Measurements from ENCODE around the gene CHIT1. TPM values are rescaled to one million over a fixed set of nuclear protein-coding genes. Genes with fewer than 3 reads are reported as not detected.

CHIT1 gene
- total RNA-seq, 1 donor from 2014 or later: not detected

- Histone ChIP-seq H3K79me2 (ENCODE audit: insufficient read depth, low read length) (no peaks in the 10 kb centered on the region), H4K20me1 (ENCODE audit: insufficient read depth, low read length) (no peaks in the 10 kb centered on the region), H3K9ac (ENCODE audit: low read length) (no peak overlapping the region), H3K27ac (ENCODE audit: low read depth, low read length) (no peak overlapping the region), H3K4me1 (ENCODE audit: insufficient read depth, low read length) (peaks cover 14% of the 10 kb centered on the region), H3K4me2 (ENCODE audit: low read length) (no peak overlapping the region), H3K36me3 (ENCODE audit: insufficient read depth, low read length) (no peaks in the 10 kb centered on the region), H3K27me3 (ENCODE audit: insufficient read depth, low read length) (peaks cover 4% of the 10 kb centered on the region), H3K4me3 (ENCODE audit: insufficient read depth, low read depth, low read length) (no peak overlapping the region), H2AFZ (ENCODE audit: low read depth, low read length) (no peak overlapping the region), H3K9me3 (ENCODE audit: insufficient read depth, low read depth, low read length) (no peaks in the 10 kb centered on the region)
- FAIRE-seq (no peak), DNase-seq (ENCODE audit: low read depth) (no peak)
- H3K4me3 Mint-ChIP-seq (ENCODE audit: unreplicated experiment): no peak overlapping the region
- no peaks in the 10 kb centered on the region for H3K4me1 Mint-ChIP-seq (ENCODE audit: low read depth, unreplicated experiment)
- H3K9me3 Mint-ChIP-seq (ENCODE audit: unreplicated experiment): no peaks in the 10 kb centered on the region
- no peaks in the 10 kb centered on the region for H3K36me3 Mint-ChIP-seq (ENCODE audit: low read depth, unreplicated experiment)
- H3K27ac Mint-ChIP-seq (ENCODE audit: unreplicated experiment): no peak overlapping the region
- peaks cover 6% of the 10 kb centered on the region for H3K27me3 Mint-ChIP-seq (ENCODE audit: low read depth, unreplicated experiment)
- TF ChIP-seq EZH2 (IDR thresholded peaks at IDR 0.05; ENCODE audit: insufficient read depth, low read length) (no peak), CTCF (IDR thresholded peaks at IDR 0.05; ENCODE audit: insufficient read depth, low read depth, low read length) (no peak)
Measured at GRCh38 chr1:203269654-203270020, 40.2 kb upstream of the CHIT1 start.

DNA sequence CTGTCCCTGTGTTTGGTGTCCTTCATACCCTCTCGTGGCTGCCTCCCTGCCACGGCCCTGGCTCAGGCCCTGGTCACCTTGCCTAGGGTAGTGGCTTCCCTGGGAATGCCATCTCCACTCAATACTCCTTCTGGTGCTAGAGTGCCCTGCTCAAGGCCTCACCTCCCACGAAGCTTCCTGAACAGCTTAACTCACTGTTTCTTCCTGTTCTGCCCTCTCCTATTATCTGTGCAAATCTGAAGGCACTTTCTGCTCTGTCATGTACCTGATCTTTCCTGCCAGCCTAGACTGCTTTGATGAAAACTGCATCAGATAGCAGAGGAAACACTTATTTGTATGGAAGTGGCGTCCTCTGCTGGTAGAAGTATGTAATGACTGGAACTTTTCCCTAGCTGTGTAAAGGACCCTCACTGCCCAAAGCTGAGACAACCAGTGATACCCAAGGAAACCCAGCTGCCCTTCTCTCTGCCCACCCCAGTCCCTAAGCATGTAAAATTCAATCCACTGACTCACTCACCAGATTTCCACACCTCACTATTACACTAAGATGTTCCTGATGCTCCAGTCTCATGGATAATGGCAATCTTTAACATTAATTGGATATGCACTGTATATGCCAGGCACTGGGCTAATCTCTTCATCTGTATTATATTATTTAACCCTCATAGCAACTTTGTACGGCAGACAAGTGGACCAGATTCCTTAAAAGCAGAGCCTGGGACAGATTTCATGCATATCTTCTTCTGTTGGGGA, 39.6 kb upstream of the CHIT1 start:
- Histone ChIP-seq H3K27ac (ENCODE audit: low read depth, low read length) (no peak overlapping the region), H3K36me3 (ENCODE audit: insufficient read depth, low read length) (no peaks in the 10 kb centered on the region)
- FAIRE-seq: no peak

More for the DNA sequence above, 39.6 kb upstream of the CHIT1 start:
- Histone ChIP-seq H3K4me3 (ENCODE audit: insufficient read depth, low read depth, low read length) (no peak overlapping the region), H3K79me2 (ENCODE audit: insufficient read depth, low read length) (no peaks in the 10 kb centered on the region), H3K4me2 (ENCODE audit: low read length) (no peak overlapping the region), H3K9me3 (ENCODE audit: insufficient read depth, low read depth, low read length) (no peaks in the 10 kb centered on the region), H3K9ac (ENCODE audit: low read length) (no peak overlapping the region), H3K4me1 (ENCODE audit: insufficient read depth, low read length) (peaks cover 14% of the 10 kb centered on the region), H2AFZ (ENCODE audit: low read depth, low read length) (peak overlapping the region; percentile 15), H4K20me1 (ENCODE audit: insufficient read depth, low read length) (no peaks in the 10 kb centered on the region), H3K27me3 (ENCODE audit: insufficient read depth, low read length) (peaks cover 4% of the 10 kb centered on the region)
- Mint-ChIP-seq H3K27me3 (ENCODE audit: low read depth, unreplicated experiment) (peaks cover 4% of the 10 kb centered on the region), H3K4me3 (ENCODE audit: unreplicated experiment) (no peak overlapping the region), H3K36me3 (ENCODE audit: low read depth, unreplicated experiment) (no peaks in the 10 kb centered on the region), H3K9me3 (ENCODE audit: unreplicated experiment) (no peaks in the 10 kb centered on the region), H3K27ac (ENCODE audit: unreplicated experiment) (no peak overlapping the region), H3K4me1 (ENCODE audit: low read depth, unreplicated experiment) (no peaks in the 10 kb centered on the region)
- DNase-seq (ENCODE audit: low read depth): peak; percentile 52
- TF ChIP-seq CTCF (IDR thresholded peaks at IDR 0.05; ENCODE audit: insufficient read depth, low read depth, low read length) (peak; percentile 91), EZH2 (IDR thresholded peaks at IDR 0.05; ENCODE audit: insufficient read depth, low read length) (no peak)

Data from astrocyte (in vitro differentiated cells and primary cell).